Esophagus mucosa (tissue), 1 donor: ENCODE measurements around the gene CSNK1G1. TPM values are rescaled to one million over a fixed set of nuclear protein-coding genes. Genes with fewer than 3 reads are reported as not detected.
"Not testable (repeated sequence)": the region's sequence is repeated elsewhere in the genome, so short reads cannot be mapped to it uniquely, and the experiment has no call there.

ENCODE experiments used
- ATAC-seq: fragments of 200-7000 bp; cut with Tn5 transposase; one replicate; pipeline ENCODE4 v1.9.1; 2020
- total RNA-seq: library from RNA; stranded (reverse); gene quantifications from one replicate; pipeline ENCODE4 v1.2.4, GENCODE V29; 2023
- donor health status: DM: yes; HTN: yes; CAD: no.

Gene CSNK1G1
- total RNA-seq, 1 donor from 2014 or later, result 17.3 TPM

- ATAC-seq, result no peak
These were observed 120.4 kb downstream of the CSNK1G1 start for GRCh38 chr15:64235552-64235951.

GRCh38 chr15:64233299-64233698 lies 122.7 kb downstream of the CSNK1G1 start:
- no peak for ATAC-seq

DNA sequence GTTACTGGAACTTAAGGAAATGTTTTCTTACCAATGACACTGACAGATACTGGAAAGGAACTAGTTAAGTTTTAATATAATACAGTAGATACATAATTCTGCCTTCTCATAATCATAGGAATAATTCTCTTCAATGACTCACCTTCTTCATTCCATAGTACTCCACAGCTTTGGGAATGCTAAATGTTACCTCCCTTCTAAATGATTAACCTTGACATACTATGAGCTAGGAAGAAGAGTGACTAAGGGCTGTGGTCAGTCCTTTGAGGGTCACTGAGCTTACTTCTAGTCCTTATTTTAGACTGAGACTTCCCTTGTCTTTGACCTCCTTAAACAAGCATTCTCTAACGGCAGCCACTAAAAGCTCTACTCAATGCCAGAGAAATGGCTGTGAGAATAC lies 123.6 kb downstream of the CSNK1G1 start:
- ATAC-seq, result no peak

DNA sequence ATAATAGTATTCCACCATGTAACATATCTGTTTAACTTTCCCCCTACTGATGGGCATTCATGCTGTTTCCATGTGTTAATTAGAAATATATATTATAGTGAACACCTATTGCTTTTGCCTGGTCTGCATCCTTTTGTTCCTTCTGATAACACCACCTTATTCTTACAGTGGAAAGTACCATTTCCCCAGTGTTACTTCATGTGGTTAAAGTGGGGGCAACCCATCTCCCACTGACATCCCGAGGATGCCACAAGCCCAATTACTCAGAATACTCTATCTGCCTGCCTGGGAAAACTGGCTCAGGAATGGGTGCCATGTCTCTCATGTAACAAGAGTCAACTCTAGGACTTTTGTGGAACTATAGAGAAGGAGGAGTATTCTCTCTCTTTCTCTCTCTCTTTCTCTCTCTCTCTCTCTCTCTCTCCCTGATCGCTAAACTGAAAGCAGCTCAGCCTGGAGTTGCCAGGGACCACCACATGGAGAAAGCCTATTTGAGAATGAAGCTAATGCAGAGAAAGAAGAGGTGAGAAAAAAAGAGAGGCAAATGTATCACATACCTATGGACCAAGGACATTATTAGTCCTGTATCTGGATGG lies 126.7 kb downstream of the CSNK1G1 start:
- no peak for ATAC-seq

DNA sequence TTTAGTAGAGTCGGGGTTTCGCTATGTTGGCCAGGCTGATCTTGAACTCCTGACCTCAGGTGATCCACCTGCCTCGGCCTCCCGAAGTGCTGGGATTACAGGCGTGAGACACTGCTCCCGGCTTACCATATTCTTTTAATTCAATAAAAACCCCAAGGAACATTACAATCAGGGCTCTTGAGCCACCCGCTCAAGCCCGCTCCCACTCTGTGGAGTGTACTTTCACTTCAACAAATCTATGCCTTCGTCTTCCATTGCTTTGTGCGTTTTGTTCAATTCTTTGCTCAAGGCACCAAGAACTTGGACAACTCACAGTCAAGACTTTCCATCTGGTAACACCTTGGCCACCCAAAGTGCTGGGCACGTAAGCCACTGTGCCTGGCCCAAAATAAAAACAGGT lies 130.2 kb downstream of the CSNK1G1 start:
- no peak for ATAC-seq

DNA sequence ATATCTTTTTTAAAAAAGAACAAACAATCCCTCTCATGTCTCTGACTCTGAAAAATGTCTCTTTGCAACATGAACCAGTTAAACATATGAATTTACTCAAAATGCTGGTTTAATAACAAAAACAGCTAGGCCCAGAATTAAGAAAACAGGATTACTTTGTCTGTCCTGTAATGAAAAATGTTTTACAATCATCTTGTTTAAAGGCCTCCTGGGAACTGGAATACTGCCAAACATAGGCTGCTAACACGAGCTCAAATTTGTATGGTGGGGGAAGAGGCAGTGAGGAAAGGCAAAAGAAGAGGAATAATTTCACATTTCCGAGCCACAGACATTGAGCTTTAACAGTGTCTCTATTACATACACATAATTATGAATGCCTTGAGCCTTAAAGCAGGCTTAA lies 131.5 kb downstream of the CSNK1G1 start:
- no peak for ATAC-seq

DNA sequence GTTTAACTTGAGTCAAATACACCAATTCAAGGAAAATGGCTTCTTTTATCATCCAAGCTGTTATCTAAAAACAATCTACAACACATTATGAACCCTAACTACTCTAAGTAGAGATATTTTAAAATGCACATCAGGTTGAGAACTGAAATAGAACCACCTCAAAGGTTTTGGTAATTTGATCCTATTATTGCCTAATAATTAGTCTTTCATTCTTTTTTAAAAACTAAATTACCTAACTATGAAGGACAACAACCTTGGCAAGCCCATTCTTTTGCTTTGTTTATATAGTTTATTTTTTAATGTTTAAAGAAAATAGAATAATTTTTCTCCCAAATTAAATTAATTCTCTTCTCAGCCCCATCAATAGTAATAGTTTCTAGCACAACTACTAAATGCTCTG lies 132.1 kb downstream of the CSNK1G1 start:
- ATAC-seq, result no peak

DNA sequence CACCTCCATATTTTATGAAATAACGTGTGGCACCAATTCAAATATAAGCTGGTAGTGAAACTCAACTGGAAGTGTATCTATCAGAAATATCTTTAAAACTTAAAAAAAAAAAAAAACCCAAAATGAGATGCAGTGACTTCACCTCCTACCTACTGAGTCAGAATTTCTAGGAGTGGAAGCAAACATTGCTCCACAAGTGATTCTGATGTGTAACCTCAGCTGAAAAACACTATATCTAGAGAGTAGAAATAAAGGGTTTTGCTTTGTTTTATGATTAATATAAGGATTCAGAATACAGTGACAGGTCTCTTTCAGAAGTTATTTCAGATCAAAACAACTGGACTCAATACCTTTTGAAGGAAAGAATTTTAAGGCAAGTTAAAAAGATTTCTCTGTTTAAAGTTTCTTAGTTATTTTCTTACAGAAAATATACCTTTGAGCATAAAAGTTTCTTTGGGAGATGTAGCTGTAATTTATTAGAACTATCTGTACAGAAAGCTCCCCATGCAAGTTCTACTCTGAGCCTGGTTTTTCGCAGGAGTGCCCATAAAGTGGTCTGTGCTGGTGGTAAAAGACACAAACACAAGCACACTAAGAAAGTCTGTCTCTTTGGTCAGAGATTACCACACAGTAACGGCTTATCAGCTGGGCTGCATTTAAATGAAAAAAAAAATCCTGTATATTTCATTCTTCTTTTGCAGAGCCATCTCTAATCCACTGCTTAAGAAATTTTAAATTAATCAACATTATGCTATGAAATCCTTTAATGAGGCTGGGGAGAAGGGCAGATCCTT lies 133.2 kb downstream of the CSNK1G1 start:
- no peak for ATAC-seq

DNA sequence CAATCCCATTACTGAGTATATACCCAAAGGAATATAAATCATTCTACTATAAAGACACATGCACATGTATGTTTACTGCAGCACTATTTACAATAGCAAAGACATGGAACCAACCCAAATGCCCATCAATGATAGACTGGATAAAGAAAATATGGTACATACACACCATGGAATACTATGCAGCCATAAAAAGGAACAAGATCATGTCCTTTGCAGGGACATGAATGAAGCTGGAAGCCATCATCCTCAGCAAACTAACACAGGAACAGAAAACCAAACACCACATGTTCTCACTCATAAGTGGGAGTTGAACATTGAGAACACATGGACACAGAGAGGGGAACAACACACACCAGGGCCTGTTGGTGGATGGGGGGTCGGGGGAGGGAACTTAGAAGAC lies 134.1 kb downstream of the CSNK1G1 start:
- not testable (repeated sequence) for ATAC-seq

DNA sequence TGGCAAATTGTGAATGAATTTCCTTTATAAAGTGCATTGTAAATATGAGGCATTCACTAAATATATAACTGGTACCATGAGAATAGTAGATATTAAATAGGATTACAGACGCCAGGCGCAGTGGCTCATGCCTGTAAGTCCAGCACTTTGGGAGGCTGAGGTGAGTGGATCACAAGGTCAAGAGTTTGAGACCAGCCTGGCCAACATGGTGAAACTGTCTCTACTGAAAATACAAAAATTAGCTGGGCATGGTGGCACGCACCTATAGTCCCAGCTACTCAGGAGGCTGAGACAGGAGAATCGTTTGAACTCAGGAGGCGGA lies 138.6 kb downstream of the CSNK1G1 start:
- ATAC-seq, result not testable (repeated sequence)

DNA sequence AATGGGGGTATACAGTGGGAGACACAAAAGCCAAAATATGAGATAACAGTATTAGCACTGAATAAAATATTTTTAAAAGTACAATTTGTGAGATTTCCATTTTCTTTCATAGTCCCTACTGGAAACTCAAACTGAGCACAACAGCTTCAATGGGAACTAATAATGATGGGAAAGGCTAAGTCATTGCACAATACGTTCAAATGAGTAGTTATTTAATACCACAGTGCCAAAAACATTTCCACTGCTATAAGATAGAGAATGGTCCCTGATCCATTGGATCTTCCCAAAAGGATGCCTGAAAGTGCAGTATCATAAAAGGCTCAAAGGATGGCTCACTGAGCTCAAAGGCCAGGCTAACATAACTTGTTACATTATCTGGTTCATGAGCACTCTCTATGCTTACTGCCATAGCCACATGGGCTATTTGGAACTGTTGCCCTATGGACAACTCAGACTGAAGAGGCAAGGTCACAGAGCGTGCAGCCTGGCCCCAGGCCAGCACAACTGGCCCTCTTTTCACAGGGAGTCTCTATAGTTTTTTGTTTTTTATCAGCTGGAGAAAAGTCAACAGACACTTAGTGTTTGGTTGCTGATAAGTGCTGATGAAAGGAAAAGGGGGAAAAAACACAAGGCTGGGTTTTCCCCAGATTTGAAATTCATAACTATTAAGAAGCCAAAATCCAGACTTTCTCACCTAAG lies 139.1 kb downstream of the CSNK1G1 start:
- ATAC-seq, result peak; percentile 18

DNA sequence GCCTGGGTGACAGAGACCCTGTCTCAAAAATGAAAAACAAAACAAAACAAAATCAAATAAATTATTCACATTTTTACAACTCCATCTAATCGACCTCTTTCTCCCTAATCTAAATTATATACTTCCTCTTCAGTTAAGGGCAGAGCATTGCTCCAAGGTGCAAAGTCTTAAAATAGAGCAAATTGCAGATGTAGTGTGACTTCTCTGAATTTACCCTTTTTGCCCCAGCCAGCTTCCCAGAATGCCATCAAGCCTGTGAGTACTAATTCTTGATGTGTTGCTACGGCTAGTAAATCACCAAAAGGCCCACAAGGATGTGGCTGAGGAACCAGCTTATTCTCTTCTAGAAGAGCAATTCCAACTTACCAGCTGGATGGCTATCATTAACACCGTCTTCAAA lies 139.8 kb downstream of the CSNK1G1 start:
- ATAC-seq, result no peak

GRCh38 chr15:64213646-64214045 lies 142.3 kb downstream of the CSNK1G1 start:
- no peak for ATAC-seq

DNA sequence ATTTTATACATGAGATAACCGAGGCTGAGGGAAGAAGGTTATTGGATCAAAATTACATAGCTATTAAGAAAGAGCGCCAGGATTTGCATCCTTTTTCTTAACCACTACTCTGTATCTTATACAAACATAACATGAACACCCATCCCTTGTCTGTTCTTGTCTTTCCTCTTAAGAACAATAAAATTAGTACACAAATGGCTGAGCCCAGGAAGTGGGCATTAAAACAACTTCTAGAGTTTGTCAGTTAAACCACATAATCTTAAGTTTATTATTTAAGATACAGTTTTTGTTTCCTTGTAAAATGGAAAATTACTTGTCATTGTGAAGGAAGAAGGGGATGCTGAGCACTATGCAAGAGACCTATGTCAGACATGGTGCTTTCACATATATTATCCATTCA lies 144.3 kb downstream of the CSNK1G1 start:
- ATAC-seq, result no peak

DNA sequence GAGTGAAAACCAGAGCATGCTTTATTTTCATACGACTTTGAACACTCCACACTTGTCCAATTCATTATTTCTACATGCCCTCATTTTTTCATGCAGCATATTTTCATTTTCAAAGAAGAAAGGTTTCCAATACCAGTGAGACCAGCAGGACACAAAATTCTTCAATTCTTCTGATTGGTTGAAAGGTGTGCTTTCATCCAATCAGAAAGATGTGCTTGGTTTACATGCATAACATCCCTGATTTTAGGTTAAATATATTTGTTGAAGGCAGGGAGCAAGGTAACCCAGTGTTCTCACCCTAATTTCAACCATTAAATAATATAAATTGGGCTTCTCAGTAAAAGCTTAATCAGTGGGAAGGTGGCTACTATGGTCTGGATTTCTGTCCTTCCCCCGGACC lies 145.6 kb downstream of the CSNK1G1 start:
- no peak for ATAC-seq

- ATAC-seq, result no peak
These were observed 146.2 kb downstream of the CSNK1G1 start for GRCh38 chr15:64209680-64210334.

DNA sequence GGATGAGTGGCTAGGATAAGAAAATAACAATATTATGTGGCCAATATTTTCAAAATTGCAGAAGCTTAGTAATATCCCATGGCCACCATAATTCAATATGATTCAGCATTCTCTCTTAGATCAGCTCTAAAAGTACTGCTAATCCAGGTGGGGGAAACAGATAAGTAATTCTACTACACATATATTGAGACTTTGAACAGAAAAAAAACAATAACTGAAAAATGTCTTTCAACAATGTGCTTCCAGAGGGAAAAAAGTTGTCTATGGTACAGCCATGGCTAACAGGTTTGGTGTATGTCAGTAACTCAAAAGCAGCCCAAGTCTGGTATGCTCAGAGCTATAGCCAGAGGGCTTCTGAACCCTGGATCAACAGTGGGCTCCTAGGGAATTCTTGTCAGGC lies 150.8 kb downstream of the CSNK1G1 start:
- no peak for ATAC-seq

- no peak for ATAC-seq
These were observed 158.5 kb downstream of the CSNK1G1 start for GRCh38 chr15:64197425-64197824.

DNA sequence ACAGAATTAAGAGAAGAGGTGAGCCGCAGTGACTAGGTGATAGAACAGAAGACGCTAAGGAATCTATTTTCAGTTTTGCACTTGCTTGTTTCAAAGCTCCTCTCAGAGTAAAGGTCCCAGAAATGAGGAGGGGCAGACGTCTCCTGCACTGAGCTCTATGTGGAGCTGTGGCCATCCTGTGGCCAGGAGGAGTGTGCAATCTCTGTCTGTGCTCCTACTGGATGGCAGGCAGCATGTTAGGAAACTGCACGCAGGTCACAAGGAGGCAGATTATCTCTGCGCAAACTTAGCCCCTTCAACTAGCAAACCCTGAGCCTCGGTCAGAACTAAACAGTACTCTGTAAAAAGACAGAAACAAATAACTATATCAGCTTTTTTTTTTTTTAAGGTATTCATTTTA lies 162.0 kb downstream of the CSNK1G1 start:
- ATAC-seq, result no peak

DNA sequence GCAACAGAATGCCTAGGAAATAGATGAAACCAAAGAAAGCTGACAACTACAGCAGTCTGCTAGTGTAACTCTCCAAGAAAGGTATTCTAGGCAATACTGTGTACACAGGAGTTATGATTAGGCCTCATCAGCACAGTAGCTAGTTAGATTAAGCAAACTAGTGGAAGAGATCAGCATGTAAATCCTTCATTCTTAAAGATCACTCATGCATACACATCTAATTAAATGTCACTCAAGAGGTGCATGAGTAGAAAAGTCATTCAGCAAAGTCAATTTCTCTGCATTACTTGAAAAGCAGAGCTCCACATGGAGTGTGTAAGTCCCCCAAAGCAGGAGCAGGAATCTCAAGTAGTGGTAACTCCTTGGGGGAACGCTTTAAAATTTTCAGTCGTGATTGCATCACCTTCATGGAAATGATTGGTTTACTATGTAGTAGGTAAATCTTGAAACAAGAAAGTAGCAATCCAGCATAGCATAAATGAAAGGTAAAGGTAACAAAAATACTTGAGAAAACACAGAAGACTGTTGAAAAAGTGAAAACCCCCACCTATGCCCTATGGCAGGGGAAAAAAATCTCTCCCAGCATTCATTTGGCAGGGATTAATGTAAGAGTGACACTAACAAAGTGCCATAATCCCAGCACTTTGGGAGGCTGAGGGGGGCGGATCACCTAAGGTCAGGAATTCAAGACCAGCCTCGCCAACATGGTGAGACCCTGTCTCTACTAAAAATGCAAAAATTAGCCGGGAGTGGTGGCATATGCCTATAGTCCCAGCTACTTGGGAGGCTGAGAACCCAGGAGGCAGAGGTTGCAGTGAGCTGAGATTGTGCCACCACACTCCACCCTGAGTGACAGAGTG lies 163.8 kb downstream of the CSNK1G1 start:
- no peak for ATAC-seq

- peak; percentile 95 for ATAC-seq
These were observed 168.4 kb downstream of the CSNK1G1 start for GRCh38 chr15:64187396-64188191.
